ENCODE data around the gene NFIC.
A peak's percentile ranks its signal among the peaks of the same experiment; 100 is the strongest.

GRCh38 chr19:3366753-3367627 is 607 bp downstream of the NFIC start:
- no peak for TF ChIP-seq CTCF (IDR thresholded peaks at IDR 0.05; ENCODE audit: low read depth, low read length)
- TF ChIP-seq MAX (IDR thresholded peaks at IDR 0.05; ENCODE audit: low read depth, low read length) = peak; percentile 61
- no peak for TF ChIP-seq POLR2A (IDR thresholded peaks at IDR 0.05; ENCODE audit: extremely low read depth, insufficient read length)
